COR-L47 (cell line): ENCODE measurements around the gene CHRNA10.

Experiments used
- DNase-seq: peaks from one replicate; lab custom pipeline; 2025; lab: John Stamatoyannopoulos, UW

CHRNA10 gene

DNA sequence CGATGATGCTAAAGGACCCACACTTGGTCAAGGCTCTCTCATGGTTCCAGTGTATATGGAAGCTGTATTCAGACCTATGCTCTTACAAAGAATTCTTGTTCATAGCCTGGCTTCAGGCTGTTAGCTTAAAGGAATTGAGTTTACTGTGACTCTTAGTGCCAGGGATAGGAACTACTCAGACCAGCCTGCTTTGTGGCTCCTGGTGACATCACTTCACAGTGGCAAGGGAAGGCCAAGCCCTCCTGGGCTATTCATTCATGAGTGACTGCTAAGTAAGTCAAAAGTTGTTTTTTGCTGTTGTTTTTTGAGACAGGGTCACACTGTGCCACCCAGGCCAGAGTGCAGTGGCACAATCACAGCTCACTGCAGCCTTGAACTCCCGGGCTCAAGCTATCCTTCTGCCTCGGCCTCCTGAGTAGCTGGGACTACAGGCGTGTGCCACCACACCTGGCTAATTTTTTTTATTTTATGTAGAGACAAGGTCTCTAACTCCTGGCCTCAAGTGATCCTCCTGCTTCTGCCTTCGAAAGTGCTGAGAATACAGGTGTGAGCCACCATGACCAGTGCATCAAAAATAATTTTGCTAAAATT lies 39.0 kb downstream of the CHRNA10 start:
- no peak for DNase-seq

DNA sequence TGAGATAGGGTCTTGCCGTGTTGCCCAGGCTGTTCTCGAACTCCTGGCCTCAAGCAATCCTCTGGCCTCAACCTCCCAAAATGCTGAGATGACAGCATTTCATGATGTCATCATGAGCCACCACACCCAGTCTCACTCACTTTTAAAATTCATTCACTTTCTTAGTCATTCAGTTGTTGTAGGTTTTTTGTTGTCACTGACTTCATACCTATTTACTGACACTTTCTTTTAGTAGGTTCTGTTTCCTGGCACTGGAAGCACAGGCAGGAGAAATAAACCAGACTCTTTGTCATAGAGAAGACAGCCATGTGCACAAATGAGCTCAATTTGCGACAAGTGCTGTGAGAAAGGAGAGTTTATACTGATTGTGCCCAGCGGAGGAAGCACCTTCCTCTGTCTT lies 39.9 kb downstream of the CHRNA10 start:
- no peak for DNase-seq

DNA sequence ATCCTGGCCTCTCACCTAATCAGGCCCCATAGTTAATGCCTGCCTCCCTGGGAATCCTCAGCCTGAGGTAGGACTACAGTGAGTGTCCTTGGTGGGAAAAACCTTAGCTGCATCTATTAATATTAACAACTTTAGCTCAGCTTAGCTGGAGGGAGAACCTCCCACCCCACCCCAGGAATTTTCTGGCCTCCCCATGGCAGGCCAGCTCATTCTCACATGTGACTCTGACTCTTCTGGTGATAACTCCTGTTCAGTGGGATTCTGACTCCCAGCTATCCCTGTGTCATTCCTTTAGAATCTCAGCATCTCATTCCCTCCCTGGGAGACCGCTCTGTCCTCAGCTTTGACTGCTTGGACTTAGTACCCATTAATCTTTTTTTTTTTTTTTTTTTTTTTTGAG lies 43.9 kb downstream of the CHRNA10 start:
- DNase-seq: no peak

GRCh38 chr11:3626250-3626960 lies 44.8 kb downstream of the CHRNA10 start:
- DNase-seq: no peak

DNA sequence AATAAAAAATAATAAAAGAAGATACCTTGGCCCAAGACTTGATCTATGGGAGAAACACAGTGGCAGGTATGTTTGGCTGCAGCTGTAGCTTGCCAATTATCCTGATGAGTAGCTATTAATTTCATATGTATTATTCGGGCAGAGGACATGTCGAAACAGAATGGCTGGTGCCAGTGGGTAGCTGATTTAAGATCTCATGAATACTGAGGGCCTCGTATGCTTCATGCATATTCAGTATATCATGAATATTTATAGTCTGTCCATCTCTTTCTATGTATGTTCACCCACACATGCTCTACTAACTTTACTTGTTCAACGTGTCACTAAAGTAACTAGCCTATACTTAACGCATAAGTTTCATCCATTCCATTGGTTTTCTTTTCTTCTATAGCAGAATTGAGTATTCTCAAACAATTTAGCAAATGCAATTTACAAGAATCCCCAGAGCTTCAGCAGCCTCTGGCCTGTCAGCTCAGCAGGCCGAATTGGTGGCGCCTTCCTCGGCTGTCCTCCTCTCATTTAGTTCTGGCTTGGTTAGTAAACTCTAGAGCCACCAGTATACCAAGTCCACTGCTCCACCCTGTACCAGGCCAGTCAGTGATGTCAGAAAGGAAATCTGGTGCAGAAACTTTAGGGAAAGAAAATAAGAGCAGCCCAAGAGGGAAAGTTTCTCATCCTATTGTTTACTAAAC lies 47.3 kb downstream of the CHRNA10 start:
- no peak for DNase-seq

DNA sequence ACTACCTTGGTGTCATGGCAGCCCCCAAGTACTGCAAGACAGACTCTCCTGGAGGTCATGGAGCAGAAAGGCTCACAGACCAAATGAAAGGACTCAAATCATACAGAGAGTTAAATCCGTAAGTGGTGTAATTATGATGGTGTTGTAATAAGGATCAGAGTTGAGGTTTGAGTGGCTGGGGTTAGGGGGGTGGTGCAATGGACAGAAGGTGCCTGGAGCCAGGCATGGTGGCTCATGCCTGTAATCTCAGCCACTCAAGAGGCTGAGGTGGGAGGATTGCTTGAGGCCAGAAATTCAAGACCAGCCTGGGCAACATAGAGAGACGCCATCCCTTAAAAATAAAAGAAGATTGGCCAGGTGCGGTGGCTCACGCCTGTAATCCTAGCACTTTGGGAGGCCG lies 48.1 kb downstream of the CHRNA10 start:
- no peak for DNase-seq

GRCh38 chr11:3622521-3622920 lies 48.7 kb downstream of the CHRNA10 start:
- DNase-seq: no peak

- DNase-seq: no peak
These were observed 53.2 kb downstream of the CHRNA10 start for GRCh38 chr11:3617990-3618389.

DNA sequence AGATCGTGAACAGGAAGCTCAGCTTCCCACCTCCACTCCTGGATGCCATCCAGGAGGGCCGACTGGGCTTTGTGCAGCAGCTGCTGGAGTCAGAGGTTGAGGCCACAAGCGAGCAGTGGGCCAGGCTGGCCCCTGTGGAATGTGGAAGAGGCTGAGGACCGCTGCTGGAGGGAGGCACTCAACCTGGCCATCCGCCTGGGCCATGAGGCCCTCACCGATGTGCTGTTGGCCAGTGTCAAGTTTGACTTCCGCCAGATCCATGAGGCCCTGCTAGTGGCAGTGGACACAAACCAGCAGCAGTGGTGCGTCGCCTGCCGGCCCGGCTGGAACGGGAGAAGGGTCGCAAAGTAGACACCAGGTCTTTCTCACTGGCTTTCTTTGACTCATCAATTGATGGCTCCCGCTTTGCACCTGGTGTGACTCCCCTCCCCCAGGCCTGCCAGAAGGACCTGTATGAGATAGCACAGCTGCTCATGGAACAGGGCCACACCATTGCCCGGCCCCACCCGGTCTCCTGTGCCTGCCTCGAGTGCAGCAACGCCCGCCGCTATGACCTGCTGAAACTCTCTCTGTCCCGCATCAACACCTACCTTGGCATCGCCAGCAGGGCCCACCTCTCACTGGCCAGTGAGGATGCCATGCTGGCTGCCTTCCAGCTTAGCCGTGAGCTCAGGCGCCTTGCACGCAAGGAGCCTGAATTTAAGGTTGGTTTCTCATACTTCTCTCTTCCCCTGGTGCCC lies 54.3 kb downstream of the CHRNA10 start:
- no peak for DNase-seq

DNA sequence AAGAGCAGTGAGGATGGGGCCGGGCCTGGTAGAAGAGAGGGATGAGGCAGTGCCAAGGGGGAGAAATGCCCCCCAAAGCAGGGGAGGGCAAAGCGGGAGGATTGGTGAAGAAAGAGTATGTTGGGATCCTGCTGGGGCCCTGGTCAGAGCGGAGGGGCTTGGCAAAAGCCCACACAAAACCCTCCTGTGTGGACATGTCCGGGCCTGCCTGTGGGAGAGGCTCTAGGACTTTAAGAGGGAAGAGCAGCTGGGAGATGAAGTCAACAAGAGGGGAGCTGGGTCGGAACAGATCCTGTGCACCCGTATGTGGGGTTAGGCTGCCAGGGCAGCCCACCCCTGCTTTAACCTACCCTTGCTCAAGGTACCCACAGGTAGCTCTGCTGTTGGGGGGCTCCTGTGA lies 55.2 kb downstream of the CHRNA10 start:
- no peak for DNase-seq
